Fibroblast of skin of abdomen (primary cell): Measurements from ENCODE around the gene CTSS. TPM values are rescaled to one million over a fixed set of nuclear protein-coding genes. Genes with fewer than 3 reads are reported as not detected.
"Not testable (repeated sequence)": the region's sequence is repeated elsewhere in the genome, so short reads cannot be mapped to it uniquely, and the experiment has no call there.

Experiments
- DNase-seq: peaks from one replicate; pipeline ENCODE4 v3.0.0-alpha.2; 2013
- polyA plus RNA-seq, 2 experiments: library from polyadenylated mRNA; unstranded; fragments of 120-200 nt; gene quantifications; one replicate each; pipeline ENCODE4 v1.2.1, GENCODE V29; 2013; ENCODE audit not compliant: insufficient read length in 2 of 2

CTSS gene
- 1.6 TPM for polyA plus RNA-seq (2013, experiment 1 of 2; ENCODE audit: insufficient read length)
- 1.3 TPM for polyA plus RNA-seq (2013, experiment 2 of 2; ENCODE audit: insufficient read length)

DNA sequence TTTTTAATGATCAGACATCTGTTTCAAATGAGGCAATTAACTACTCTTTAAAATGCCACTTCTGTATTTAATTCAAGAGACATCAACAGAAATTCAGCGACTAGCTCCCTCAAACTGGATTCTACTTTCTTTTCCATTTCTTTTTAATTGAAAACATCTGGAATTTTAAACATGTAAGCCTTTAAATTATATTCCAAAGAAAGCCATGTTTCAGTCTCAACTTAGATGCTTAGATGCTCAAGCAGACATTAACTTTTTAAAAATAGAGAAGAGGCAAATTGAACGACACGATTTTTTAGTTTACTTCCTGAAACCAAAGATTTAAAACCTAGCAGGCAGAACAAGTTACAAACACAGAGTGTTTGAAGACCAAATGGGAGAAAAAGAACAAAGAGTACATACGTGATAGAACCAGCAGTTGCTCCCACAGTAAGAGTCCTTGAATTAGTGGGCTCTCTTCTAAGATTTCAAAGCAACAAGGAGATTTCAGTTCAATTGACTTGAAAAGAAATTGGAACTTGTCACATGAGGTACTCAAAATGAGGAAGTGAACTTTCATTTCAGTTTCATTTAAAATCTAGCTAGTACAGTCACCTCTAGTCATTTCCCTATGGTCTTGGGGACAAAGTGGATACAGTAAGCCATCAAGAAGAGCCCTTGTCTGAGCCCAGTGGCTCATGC, at the start of gene CTSS:
Gene CTSS, minus strand, starts transcription at position 483 of the 681 bp plus-strand sequence. CDS start 1,015 bp downstream, outside the sequence.
- DNase-seq = peak; percentile 36

DNA sequence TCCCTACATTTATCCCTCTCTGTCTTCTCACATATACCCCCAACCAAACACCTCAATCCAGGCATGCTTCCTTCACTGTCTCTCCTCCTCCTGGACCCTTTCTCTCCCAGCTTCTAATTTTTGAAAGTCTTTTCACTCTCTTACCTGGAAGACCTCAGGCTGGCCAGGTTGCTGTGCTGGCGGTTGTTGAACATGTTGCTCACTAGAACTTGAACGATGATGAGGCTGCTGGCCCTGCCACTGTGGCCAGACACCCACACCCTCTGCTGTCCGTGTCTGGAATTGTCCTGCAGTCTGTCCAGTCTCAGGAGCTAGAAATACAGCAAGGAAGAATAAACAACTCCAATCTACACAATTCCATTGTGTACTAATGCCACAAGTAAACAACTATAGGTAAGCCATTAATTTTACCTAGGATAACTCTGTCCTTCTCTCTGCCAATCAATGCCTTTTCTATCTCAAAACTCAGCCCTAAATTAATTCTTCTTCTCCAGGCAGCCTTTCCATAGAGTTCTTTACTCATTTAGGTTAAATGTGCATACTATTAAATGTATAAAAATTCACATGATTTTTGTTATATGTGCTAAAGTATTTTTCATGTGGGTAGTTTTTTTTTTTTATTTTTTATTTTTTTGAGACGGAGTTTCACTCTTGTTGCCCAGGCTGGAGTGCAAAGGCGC, 47.6 kb upstream of the CTSS start:
- peak; percentile 61 for DNase-seq

DNA sequence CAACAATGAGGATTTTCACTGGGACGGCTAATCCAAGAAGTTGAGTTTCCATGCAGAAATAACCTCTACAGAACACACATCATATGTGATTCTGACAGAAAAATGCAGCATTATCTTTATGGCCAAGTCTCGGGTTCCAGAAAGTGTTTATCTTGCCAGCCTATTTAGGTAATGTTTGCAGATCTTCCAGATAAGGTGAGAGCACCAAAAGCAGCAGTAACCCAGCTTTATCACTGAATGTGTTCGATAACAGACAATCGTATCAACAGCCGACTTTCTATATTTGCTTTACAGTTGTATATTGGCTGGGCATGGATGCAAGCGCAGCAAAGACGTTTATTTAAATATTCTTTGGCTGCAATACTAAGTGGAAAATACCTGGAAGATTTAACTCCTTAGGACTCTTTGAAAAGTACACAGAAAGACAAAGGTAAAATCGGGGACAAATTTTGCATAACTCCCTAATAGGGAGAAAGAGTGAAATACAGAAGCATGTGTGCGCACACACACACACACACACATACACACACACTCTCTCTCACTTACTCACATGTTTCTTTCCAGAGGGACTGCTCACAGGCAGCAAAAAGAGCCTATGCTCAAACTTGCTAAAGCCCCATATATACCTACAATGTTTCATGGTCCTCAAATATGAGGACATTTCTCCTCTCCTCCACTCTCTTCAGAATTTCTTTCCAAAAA, 45.5 kb upstream of the CTSS start:
- DNase-seq = no peak

DNA sequence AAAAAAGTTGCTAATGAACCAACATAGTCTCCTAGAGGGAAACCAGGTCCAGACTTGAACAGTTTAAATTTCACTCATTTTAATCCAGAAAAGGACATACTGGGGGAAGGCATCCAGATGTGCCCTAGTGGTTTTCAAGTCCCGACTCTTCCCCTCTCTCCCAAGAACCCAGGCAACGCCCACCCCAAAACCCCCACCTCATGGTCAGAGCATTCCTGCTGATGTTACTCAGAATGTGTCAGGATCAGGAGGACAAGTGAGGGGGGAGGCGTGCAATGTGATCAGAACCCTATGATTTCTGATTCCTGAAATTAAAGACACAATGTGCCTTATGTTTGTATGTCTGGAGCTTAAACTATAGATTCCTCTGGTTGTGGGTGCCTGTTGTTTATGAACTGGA, 44.1 kb upstream of the CTSS start:
- DNase-seq = peak; percentile 89

DNA sequence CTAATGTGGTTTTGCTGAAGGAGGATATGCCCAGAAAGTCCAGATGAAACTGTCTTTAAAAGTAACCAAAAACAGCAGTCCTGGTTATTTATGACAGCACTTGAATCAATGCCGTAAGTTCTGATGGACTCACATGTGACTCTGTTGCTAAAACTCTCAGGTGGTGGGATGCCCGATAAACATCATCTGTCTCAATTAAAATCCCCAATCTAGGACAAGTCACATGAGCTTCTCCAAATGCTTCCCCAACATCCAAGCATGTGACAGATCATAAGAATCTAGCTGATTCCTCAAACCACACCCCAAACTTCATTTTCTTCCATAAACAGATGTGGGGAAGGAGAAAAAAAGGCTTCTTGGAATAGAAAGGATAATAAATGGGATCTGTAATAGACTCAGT, 43.3 kb upstream of the CTSS start:
- peak; percentile 53 for DNase-seq

DNA sequence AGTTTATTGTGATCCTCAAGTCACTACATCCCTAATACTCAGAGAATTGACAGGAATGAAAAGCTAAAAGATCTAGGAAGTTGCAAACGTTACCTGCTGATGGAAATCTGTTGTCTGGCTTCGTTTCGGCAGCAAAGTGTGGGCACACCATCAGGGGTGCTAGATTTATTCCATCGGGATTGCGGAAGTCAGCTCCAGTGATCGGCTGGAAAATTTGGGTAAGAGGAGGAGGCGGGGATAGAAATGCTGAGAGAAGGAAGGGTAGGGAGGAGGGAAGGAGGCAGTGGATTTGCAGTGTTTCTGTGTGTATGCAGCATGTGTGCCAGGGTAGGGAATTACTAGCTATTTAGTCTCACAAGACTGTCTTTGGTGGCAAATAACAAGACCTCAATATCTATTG, 42.5 kb upstream of the CTSS start, which contains the start of gene CTSK:
Gene CTSK, minus strand, starts transcription at position 140 of the 400 bp plus-strand sequence. CDS start 1,455 bp downstream, outside the sequence.
- DNase-seq = peak; percentile 39

DNA sequence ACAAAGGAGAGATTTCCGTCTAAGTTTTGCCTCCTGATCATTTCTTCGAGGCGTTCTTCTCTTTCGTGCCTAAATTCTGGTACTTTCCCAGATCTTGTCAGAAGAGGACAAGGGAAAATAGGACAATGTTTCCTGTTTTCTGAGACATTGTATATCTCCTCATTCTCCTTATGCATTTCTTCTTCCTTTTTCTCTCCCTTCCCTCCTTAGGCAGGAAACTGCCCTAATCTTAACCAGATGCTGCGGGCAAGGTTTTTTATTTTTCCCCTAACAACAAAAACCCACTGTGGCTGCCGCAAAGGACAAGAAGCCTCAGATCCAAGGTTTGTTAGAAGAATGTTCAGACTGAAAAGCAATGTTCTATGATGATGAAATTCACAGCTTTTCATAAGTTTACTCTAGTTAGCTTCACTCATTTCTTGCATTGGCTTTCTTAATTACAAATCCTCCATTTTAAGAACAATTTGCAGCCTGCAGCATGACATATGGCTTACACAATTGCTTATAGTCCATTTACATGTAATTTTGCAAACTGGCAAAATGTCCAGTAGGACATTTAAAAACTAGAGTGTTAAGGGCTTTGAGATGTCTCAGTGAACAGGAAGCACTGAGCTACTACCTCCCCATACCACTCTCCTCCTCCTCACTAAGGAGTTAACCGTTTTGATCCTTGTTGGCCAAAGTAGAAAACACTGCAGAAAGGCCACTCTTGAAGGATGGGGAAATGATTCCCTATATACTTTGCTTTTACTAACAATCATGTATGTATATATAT, 41.9 kb upstream of the CTSS start:
- peak; percentile 55 for DNase-seq

DNA sequence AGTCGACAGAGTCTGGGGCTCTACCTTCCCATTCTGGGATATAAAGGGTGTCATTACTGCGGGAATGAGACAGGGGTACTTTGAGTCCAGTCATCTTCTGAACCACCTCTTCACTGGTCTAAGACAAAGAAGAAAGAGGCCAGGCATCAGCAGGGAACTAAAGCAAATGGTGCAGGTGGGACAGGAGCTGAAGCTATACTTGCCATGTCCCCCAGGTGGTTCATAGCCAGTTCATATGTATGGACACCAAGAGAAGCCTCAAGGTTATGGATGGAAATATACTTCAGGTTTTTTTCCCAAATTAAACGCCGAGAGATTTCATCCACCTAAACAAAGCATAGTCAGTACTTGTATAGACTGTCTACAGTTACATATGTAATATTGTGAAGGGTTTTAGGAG, 40.3 kb upstream of the CTSS start:
- DNase-seq = no peak

DNA sequence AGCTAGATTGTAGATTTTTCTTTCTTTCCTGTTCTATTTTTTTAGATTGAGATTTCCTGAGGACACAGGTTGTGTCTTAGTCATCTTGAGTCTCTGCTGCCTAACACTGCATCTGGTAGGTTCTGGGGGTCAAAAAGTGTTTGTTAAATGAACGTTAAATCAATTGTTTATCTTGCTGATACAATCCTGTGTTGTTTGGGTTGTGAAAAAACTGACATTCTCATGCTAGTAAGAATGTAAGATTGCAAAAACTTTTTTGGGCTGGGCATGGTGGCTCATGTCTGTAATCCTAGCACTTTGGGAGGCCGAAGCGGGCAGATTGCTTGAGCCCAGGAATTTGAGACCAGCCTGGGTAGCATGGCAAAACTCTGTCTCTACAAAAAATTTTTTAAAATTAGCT, 39.1 kb upstream of the CTSS start:
- DNase-seq = no peak

DNA sequence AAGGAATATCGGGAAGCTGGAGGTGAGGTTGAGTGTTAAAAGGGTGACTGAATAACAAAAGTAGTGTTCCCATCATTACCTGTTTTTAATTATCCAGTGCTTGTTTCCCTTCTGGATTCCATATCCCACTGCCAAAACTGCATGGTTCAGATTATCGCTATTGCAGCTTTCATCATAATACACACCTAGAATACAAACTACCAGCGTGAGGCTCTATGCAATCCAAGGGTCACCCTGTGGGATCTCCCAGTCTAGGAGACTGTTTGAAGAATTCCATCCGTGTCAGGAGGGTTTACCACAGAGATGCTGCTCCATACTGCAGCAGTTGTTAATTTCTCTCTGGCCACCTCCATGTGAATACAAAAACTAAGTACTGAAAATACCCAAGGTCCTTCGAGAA, 33.5 kb upstream of the CTSS start:
- peak; percentile 56 for DNase-seq

DNA sequence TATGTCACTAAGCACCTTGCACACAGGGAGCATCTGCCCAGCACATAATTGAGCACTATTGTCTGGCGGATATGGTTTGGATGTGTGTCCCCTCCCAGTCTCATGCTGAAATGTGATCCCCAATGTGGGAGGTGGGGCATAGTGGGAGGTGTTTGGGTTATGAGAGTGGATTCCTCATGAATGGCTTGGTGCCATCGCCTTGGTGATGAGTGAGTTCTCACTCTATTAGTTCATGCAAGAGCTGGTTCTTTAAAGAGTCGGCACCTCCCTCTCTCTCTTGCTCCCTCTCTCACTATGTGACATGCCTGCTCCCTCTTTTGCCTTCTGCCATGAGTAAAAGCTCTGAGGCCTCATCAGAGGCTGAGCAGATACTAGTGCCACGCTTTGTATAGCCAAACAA, 32.9 kb upstream of the CTSS start:
- peak; percentile 79 for DNase-seq

DNA sequence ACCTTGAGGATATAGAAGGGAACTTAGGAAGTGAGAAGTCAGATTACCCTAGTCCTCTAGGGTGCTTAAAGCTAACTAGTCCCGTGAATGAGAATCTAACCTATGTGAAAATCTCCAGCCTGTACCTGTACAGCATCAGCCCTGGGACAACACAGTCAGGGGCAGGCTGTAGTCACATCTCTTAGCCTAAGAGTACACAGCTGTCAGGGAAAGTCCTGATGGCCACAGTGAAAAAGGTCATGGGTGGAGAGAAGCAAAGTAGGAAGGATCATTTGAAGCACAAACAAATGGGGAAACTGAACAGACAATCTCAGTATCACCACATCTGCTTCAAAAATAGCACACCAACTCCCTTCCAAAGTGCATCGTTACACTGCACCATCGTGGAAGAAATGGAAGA, 30.8 kb upstream of the CTSS start:
- DNase-seq = no peak

DNA sequence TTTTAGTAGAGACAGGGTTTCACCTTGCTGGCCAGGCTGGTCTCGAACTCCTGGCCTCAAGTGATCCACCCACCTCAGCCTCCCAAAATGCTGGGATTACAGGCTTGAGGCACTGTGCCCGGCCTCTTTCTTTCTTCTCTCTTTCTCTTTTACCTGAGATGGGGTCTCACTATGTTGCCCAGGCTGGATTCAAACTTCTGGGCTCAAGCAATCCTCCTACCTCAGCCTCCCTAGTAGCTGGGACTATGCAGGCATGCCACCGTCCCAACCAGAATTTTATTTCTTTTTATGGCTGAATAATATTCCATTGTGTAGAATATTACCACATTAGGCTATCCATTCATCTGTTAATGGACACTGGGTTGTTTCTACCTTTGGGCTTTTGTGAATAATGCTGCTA, 28.2 kb upstream of the CTSS start:
- not testable (repeated sequence) for DNase-seq

DNA sequence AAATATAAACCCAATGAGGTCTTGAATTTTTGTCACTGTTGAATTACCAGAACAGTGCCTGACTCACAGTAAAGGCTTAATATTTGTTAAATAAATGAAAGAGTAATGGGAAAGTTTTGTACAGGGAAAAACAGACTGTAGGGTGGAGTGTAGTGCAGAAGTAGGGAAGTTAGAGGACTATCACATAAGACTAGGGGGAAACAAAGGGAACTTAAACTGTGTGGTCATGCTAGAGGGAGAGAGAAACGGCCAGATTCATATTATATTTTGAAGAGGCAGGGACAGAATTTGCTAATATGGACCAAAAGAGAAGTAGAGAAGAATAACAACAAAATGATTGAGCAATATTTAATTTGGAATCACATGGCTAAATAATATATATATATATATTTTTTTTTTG, 27.6 kb upstream of the CTSS start:
- no peak for DNase-seq

DNA sequence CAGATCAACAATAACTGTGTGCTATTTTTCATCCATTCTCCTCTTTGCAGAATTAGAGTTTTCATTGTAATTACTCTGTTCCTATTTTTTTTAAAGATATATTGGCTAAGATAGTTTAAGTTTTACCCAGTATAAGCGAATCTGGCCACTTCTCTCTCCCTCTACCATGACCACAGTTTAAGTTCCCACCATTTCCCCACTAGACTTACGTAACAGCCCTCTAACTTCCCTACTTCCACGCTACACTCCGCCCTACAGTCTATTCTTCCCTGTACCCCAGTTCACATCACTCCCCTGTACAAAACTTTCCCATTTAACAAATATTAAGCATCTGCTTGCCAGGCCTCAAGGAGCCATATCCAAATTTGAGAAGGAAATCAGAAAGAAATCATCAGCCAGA, 26.0 kb upstream of the CTSS start:
- no peak for DNase-seq

DNA sequence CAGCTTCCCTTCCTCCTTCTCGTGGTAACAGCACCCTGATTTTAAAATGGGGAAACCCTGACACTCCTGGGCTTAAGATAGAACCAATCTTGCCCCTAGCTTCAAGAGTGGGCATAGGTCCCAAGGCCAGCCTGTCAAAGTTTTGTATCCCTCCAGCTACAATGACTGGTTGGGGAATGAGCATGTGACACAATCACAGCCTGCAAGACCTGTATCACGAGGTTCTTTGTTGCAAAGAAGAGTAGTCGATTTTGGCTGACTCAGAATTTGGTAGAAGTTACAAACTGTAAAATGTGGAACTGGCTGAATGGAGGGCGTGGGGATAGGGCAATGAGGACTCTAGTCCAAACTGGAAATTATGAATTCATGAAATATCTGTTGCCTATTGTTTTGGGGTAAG, 23.8 kb upstream of the CTSS start:
- DNase-seq = no peak

DNA sequence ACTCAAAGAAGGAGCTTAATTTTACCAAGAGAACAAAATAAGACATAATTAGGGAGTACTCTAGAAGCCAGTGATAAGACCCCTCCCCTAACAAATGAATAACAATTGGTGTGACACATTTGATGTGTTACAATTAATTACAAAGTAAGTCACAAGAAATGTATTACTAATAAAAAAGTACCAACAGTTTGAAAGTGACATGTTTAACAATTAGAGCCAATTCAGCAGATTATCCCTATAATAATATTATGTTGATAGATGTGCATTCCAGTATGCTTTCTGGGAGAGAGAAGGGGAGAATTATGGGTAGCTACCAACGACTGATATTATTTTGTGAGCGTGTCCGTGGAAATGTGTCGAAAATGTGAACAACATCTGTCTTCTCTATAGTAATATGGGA, 23.4 kb upstream of the CTSS start:
- no peak for DNase-seq

DNA sequence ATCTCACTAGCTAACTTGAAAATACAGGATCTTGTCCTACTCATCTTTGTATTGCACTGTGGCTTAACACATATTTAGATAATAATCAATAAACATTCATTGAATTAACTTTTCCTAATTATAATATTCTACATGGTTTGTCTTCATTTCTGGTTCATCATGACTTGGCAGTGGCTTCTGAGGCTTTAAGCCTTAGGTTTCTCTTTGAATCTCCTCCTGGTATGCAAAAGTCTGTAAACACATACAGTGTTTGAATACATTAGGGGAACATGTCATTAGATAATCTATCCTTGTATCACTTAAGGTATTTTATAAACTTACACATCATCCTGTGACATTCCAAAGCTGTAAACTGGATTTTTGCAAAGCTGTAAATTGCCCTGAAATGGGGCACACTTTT, 21.9 kb upstream of the CTSS start:
- no peak for DNase-seq

DNA sequence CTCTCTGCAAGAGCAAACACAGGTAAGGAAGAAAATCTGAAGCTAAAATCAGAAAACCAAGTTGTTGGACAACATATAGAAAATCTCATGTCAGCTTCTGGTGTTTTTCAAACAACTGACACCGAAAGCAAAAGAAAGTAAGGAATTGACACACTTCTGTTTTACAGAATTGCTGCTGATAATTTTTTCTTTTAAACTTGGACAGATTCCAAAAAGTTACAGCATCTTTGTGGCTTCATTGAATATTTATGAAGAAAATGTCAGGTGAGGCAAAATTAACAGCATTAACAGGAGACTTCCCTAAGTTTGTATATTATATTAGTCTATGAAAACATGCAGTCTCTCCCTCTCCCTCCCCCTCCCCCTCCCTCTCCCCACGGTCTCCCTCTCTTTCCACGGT, 14.9 kb upstream of the CTSS start:
- no peak for DNase-seq

DNA sequence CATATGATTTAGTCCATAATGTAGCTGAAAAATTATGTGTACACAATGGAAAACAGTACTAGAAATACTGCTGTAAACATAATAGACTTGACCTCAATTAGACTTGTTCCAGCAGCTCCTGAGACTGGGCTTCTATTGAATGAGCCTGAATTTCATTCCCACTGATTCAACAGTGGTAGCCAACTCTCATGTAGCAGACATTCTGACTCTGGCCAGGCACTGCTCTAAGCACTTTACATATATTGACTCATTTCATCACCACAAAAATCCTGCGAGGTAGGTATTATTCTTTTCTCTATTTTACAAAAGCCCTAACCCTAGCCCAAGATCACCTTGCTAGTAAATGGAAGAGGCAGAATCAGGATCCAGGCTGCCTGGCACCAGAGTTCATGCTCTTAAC, 12.8 kb upstream of the CTSS start:
- no peak for DNase-seq

DNA sequence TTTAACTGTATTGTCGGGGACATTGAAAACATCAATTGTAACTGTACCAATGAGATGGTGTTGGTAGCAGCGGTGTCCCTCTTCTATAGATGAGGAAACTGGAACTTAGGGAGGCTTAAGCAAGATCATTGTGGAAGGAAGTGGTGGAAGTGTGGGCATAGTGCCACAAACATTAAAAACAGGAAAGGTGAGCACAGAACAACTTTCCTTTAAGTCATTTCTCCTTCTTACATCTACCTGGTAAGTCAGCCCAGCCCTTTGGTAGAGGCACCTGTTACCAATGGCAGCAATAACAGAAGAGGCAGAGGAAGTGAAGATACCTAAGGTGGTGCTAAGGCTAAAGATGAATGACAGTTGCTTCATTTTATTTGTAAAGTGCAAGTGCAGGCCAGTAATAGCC, 12.0 kb upstream of the CTSS start:
- no peak for DNase-seq

DNA sequence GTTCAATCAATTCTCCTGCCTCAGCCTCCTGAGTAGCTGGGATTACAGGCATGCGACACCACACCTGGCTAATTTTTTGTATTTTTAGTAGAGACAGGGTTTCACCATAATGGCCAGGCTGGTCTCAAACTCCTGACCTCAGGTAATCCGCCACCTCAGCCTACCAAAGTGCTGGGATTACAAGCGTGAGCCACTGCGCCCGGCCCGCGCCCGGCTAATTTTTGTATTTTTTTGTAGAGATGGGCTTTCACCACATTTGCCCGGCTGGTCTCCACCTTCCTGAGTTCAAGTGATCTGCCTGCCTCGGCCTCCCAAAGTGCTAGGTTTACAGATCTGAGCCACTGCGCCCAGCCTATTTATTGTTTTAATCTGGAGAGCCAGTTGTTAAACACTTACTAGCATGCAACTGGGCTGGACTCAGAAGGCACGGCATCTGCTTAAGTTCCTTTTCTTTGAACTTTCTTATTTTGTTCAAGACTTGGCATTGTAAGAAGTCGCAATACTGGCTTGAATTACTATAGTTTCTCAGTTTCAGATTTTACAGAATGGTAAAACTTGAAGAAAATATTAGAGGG, 10.4 kb upstream of the CTSS start:
- DNase-seq = not testable (repeated sequence)
